ENCODE data around the gene ZFYVE28.

The ZFYVE28 gene

DNA sequence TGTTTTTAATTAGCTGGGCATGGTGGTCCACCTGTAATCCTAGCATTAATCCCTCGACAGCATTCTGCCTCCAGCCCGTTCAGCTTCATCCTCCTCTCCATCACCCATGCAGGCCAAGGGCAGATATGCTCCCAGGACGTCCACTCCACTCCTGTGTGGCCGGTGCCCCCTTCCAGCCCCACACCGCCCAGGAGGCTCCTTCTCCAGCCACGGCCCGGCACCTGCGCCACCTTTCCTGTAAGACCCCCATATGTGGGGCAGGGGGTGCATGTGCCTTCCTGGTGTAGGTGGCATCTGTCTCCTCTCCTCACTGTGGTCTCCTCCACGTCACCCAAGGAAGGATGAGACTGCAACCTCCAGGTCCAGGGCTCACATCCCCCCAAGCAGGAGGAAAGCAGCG, 99.6 kb downstream of the ZFYVE28 start:
- DNase-seq (ENCODE audit: low read depth) = no peak
- no peak overlapping the region for H3K4me3 ChIP-seq (ENCODE audit: low read depth, low read length)
- TF ChIP-seq, protein P1, sequence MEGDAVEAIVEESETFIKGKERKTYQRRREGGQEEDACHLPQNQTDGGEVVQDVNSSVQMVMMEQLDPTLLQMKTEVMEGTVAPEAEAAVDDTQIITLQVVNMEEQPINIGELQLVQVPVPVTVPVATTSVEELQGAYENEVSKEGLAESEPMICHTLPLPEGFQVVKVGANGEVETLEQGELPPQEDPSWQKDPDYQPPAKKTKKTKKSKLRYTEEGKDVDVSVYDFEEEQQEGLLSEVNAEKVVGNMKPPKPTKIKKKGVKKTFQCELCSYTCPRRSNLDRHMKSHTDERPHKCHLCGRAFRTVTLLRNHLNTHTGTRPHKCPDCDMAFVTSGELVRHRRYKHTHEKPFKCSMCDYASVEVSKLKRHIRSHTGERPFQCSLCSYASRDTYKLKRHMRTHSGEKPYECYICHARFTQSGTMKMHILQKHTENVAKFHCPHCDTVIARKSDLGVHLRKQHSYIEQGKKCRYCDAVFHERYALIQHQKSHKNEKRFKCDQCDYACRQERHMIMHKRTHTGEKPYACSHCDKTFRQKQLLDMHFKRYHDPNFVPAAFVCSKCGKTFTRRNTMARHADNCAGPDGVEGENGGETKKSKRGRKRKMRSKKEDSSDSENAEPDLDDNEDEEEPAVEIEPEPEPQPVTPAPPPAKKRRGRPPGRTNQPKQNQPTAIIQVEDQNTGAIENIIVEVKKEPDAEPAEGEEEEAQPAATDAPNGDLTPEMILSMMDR (IDR thresholded peaks at IDR 0.05; ENCODE audit: control insufficient read depth, extremely low read depth, insufficient read depth) = no peak

DNA sequence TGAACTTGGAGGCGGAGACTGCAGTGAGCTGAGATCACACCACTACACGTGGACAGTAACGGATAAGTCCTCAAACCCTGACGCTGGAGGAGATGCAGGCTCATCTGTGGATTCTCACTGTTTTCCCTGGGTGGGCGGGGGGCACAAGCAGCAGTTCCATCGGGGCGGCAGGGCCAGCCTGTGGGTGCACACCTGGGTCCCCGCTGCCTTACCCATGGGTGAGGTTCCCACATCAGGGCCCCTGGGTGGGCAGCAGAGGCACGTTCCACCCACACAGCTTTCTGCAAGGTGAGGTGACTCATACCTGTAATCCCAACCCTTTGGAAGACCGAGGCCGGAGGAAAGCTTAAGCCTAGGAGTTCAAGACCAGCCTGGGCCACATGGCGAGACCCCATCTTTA, 100.0 kb downstream of the ZFYVE28 start:
- H3K4me3 ChIP-seq (ENCODE audit: low read depth, low read length) = no peak overlapping the region
- no peak for DNase-seq (ENCODE audit: low read depth)
- TF ChIP-seq, protein P1 (IDR thresholded peaks at IDR 0.05; ENCODE audit: control insufficient read depth, extremely low read depth, insufficient read depth) = no peak

DNA sequence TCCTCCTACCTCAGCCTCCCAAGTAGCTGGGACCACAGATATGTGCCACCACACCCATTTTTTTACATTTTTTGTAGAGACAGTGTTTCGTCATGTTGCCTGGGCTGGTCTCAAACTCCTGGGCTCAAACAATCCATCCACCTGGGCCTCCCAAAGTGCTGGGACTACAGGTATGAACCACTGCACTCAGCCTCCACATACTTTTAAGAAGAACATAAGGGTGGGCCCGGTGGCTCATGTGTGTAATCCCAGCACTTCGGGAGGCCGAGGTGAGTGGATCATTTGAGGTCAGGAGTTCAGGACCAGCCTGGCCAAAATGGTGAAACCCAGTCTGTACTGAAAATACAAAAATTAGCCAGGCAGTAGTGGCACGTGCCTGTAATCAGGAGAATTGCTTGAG, 105.1 kb downstream of the ZFYVE28 start:
- TF ChIP-seq, protein P1 (IDR thresholded peaks at IDR 0.05; ENCODE audit: control insufficient read depth, extremely low read depth, insufficient read depth) = no peak
- no peak for DNase-seq (ENCODE audit: low read depth)

DNA sequence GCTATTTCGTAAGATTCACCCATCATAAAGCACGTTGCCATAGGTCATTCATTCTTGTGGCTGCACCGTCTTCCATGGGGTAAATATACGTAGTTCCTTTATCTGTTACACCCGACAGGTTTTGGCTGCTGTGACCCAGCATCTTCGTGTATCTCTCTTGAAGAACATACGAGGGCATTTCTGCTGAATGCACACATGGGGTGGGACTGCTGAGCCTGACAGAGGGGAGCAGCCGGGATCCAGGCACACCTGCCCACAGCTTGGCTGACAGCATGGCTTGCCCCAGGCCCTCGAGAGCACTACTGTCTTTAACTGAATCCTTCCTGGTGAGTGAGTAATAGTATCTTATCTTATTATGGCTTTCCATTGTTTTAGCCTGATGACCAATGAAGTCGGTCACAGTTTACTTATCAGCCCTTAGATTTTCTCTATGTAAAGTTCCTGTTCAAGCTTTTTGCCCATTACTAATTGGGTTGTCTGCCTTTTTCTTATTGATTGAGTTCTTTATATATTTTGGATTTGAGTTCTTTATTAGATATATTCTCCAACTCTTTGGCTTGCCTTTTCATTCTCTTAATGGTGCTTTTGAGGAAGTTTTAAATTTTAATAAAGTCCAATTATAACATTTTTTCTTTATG, 111.6 kb downstream of the ZFYVE28 start:
- no peak overlapping the region for H3K4me3 ChIP-seq (ENCODE audit: low read depth, low read length)
- DNase-seq (ENCODE audit: low read depth) = no peak
- TF ChIP-seq, protein P1 (IDR thresholded peaks at IDR 0.05; ENCODE audit: control insufficient read depth, extremely low read depth, insufficient read depth) = no peak

More for the DNA sequence above, 105.1 kb downstream of the ZFYVE28 start:
- no peak overlapping the region for H3K4me3 ChIP-seq (ENCODE audit: low read depth, low read length)

DNA sequence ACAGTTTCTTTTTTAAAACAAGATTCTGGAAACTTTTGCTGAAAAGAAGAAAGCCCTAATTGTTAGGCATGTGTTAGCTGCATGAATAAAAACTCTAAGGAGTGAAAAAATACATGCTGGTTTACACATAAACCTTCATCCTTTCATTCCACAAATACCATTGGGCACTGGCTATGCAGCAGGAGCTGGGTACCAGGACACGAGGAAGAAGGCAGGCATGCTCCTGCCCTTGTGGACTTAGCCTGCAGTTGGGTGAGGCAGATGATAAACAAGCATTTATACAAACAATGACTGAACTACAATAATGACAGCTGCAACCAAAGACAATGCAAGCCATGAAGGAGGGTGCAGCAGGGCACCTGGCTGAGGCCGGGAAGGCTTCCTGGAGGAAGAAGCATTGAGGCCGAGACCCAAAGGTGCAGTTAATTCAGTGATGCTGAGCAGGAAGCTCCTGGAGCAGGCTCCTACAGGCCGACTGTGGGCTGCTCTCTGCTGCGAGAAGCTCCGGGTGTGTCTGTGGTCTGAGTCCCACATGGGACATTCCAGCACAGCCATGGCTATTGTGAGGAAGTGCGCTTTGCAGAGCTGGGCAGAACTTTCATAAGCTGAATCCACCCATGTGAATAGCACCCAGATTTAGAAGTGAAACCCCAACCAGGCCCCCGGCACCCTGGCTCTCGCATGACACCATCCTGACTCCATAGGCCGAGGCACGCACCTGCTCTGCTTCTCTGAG, 112.5 kb downstream of the ZFYVE28 start:
- DNase-seq (ENCODE audit: low read depth) = no peak
- TF ChIP-seq, protein P1 (IDR thresholded peaks at IDR 0.05; ENCODE audit: control insufficient read depth, extremely low read depth, insufficient read depth) = no peak
- H3K4me3 ChIP-seq (ENCODE audit: low read depth, low read length) = no peak overlapping the region

DNA sequence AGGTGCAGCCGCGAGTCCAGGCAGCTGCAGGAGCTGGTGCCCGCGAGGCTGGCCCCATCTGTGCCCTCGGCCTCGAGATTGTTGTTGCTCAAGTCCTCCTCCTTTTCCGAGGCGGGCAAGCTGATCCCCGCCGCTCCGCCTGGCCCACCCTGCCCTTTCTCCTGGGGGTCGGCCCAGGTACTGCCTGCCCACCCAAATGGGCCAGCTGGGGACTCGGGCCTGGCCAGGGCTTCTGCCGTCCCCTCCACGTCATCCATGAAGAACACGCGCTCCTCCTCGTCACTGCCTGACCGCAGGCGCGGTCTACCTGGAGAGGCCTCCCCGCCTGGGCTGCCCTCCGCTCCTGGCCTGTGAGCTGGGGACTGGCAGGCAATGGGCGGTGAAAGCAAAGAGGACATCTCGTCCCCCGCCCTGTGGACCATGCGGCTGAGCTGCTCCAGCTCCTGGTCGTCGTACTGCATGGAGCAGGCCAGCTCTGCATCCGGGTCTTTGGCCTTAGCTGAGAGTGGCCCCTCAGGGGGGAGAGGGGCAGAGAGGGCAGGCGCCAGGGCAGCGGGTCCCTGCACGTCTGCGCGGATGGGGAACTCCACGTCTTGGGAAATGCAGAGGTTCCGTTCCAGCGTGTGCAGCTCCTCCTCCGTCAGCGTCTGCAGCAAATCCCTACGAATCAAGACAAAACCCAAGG, 113.4 kb downstream of the ZFYVE28 start:
- TF ChIP-seq, protein P1 (IDR thresholded peaks at IDR 0.05; ENCODE audit: control insufficient read depth, extremely low read depth, insufficient read depth) = no peak
- DNase-seq (ENCODE audit: low read depth) = no peak

More for the DNA sequence above, 113.4 kb downstream of the ZFYVE28 start:
- no peak overlapping the region for H3K4me3 ChIP-seq (ENCODE audit: low read depth, low read length)

Data from LNCaP clone FGC (cell line).